HepG2 (cell line): ENCODE results near the gene TXN. TPM values are rescaled to one million over a fixed set of nuclear protein-coding genes. Genes with fewer than 3 reads are reported as not detected.
A peak's percentile ranks its signal among the peaks of the same experiment; 100 is the strongest.
"Not testable (repeated sequence)": the region's sequence is repeated elsewhere in the genome, so short reads cannot be mapped to it uniquely, and the experiment has no call there.

Source experiments
- FOXJ3 ChIP-seq: sonication (generic); formaldehyde crosslinking; IDR thresholded peaks from 2 replicates; pipeline ENCODE4 v1.4.0; 2020; ENCODE audit warnings: missing genetic modification reagents, mild to moderate bottlenecking, borderline replicate concordance
- GABPB1 ChIP-seq: IDR thresholded peaks from 2 replicates; pipeline ENCODE4 v1.6.1; 2016; ENCODE audit warnings: mild to moderate bottlenecking, missing genetic modification reagents, moderate library complexity, missing compliant biosample characterization
- GATA4 ChIP-seq: sonication (generic); IDR thresholded peaks from 2 replicates; pipeline ENCODE4 v1.6.1; 2016; ENCODE audit warnings: antibody characterized with exemption, low read depth, borderline replicate concordance
- GFI1 ChIP-seq: sonication (generic); formaldehyde crosslinking; IDR thresholded peaks from 2 replicates; pipeline ENCODE4 v1.5.0; 2020; ENCODE audit warnings: missing genetic modification reagents, mild to moderate bottlenecking, borderline replicate concordance
- HMG20A ChIP-seq: IDR thresholded peaks from 2 replicates; pipeline ENCODE4 v1.6.1; 2016; ENCODE audit warnings: borderline replicate concordance
- HNF1A ChIP-seq, 2 experiments: sonication (generic) in 1 of 2; formaldehyde crosslinking in 1 of 2; IDR thresholded peaks; 2 replicates each; pipeline versions ENCODE4 v1.4.0 to v1.6.1; 2016 to 2020; ENCODE audit warnings: borderline replicate concordance in 1 of 2, low read depth in 1 of 2, mild to moderate bottlenecking in 1 of 2, missing genetic modification reagents in 1 of 2
- HNF1B ChIP-seq: sonication (generic); formaldehyde crosslinking; IDR thresholded peaks from 2 replicates; pipeline ENCODE4 v1.5.1; 2020; ENCODE audit warnings: mild to moderate bottlenecking, moderate library complexity, missing genetic modification reagents
- IRF2 ChIP-seq: IDR thresholded peaks from 2 replicates; pipeline ENCODE4 v1.6.1; 2018; ENCODE audit warnings: missing genetic modification reagents, missing compliant biosample characterization
- MED1 ChIP-seq: sonication (generic); formaldehyde crosslinking; IDR thresholded peaks from 2 replicates; pipeline ENCODE4 v1.4.0; 2020; ENCODE audit warnings: missing genetic modification reagents
- PAXIP1 ChIP-seq: sonication (generic); formaldehyde crosslinking; conservative IDR thresholded peaks from 2 replicates; pipeline ENCODE4 v1.4.0; 2020; ENCODE audit warnings: mild to moderate bottlenecking, missing genetic modification reagents, moderate library complexity
- PITX1 ChIP-seq: sonication (generic); formaldehyde crosslinking; IDR thresholded peaks from 2 replicates; pipeline ENCODE4 v1.5.1; 2020; ENCODE audit warnings: mild to moderate bottlenecking, missing genetic modification reagents
- SOX6 ChIP-seq, 2 experiments: fragments of 450-650 bp in 1 of 2; sonication (generic) in 1 of 2; formaldehyde crosslinking in 1 of 2; IDR thresholded peaks; 2 replicates each; pipeline versions ENCODE4 v1.4.0 to v1.6.1; 2017 to 2020; ENCODE audit warnings: antibody characterized with exemption in 1 of 2, mild to moderate bottlenecking in 1 of 2, missing genetic modification reagents in 1 of 2
- TEAD3 ChIP-seq: optimal IDR thresholded peaks from 2 replicates; pipeline ENCODE3; 2016; ENCODE audit warnings: borderline replicate concordance
- ZBTB3 ChIP-seq: sonication (generic); formaldehyde crosslinking; IDR thresholded peaks from 2 replicates; pipeline ENCODE4 v1.4.0; 2020; ENCODE audit warnings: low read depth, mild to moderate bottlenecking, moderate library complexity, missing genetic modification reagents, borderline replicate concordance
- ZFY ChIP-seq: sonication (generic); formaldehyde crosslinking; IDR thresholded peaks from 2 replicates; pipeline ENCODE4 v1.4.0; 2020; ENCODE audit warnings: missing genetic modification reagents
- ZMYM3 ChIP-seq: sonication (generic); formaldehyde crosslinking; IDR thresholded peaks from 2 replicates; pipeline ENCODE4 v1.5.1; 2020; ENCODE audit warnings: mild to moderate bottlenecking, missing genetic modification reagents
- ZMYM4 ChIP-seq: sonication (generic); formaldehyde crosslinking; IDR thresholded peaks from 2 replicates; pipeline ENCODE4 v1.8.1; 2023; ENCODE audit warnings: mild to moderate bottlenecking, missing genetic modification reagents
- ZNF317 ChIP-seq: sonication (generic); formaldehyde crosslinking; IDR thresholded peaks from 2 replicates; pipeline ENCODE4 v1.5.0; 2020; ENCODE audit warnings: mild to moderate bottlenecking, missing genetic modification reagents
- ZNF460 ChIP-seq: sonication (generic); formaldehyde crosslinking; IDR thresholded peaks from 2 replicates; pipeline ENCODE4 v1.5.1; 2020; ENCODE audit warnings: missing genetic modification reagents, mild to moderate bottlenecking, borderline replicate concordance
- ZNF501 ChIP-seq: sonication (generic); formaldehyde crosslinking; IDR thresholded peaks from 2 replicates; pipeline ENCODE4 v1.5.1; 2020; ENCODE audit warnings: mild to moderate bottlenecking, moderate library complexity, missing genetic modification reagents
- polyA plus RNA-seq, 8 experiments: library from polyadenylated mRNA; depleted of rRNA in 3 of 8; stranded (reverse) in 7 of 8; unstranded in 1 of 8; fragments of >200 nt; fragmentation: Illumina TruSeq in 4 of 8; extraction: Trizol in 4 of 8; gene quantifications; 2 replicates each; pipeline versions ENCODE4 v1.2.1 to v1.2.3, GENCODE V29; 2011 to 2016; ENCODE audit warnings: low read depth in 4 of 8, missing spikeins in 1 of 8, mixed read lengths in 1 of 8; ENCODE audit not compliant: insufficient read depth in 1 of 8
- total RNA-seq, 5 experiments: library from RNA; depleted of rRNA; stranded (reverse); fragments of >200 nt; fragmentation: Illumina TruSeq; extraction: Trizol; gene quantifications; 2 replicates each; pipeline ENCODE4 v1.2.3, GENCODE V29; 2016; ENCODE audit warnings: low read depth in 1 of 5

The TXN gene
- total and polyA plus RNA-seq, 2 of the 13 experiments (the other 11 are each of a cell fraction or from before 2014, with no cell fraction given): 364 to 470 TPM

GRCh38 chr9:110196084-110196499 lies 60.2 kb downstream of the TXN start (continued):
- peak; percentile 31; the same call in 1 of the 2 replicates for TF ChIP-seq HNF1A (IDR thresholded peaks at IDR 0.05; ENCODE audit: low read depth)
- peak; percentile 52; the same call in 1 of the 2 replicates for TF ChIP-seq HNF1A (CRISPR knock-in tag; IDR thresholded peaks at IDR 0.05; ENCODE audit: borderline replicate concordance)
- TF ChIP-seq HNF1B (CRISPR knock-in tag): 0 out of 2 replicates have a peak, but pooled peaks have one; percentile 17
- peak; percentile 35; the same call in 1 of the 2 replicates for TF ChIP-seq ZNF317
- TF ChIP-seq GABPB1 (CRISPR knock-in tag): peak; percentile 25; the same call in 1 of the 2 replicates
- peak; percentile 48; the same call in 1 of the 2 replicates for TF ChIP-seq FOXJ3 (CRISPR knock-in tag)
- peak; percentile 66 for TF ChIP-seq GFI1 (CRISPR knock-in tag)
- TF ChIP-seq HMG20A: peak; percentile 35; the same call in 1 of the 2 replicates
- peak; percentile 68 for TF ChIP-seq MED1 (CRISPR knock-in tag)
- peak; percentile 85 for TF ChIP-seq ZMYM3 (CRISPR knock-in tag)
- 0 out of 2 replicates have a peak, but pooled peaks have one; percentile 25 for TF ChIP-seq IRF2 (CRISPR knock-in tag)
- not testable (repeated sequence) for TF ChIP-seq SOX6 (IDR thresholded peaks at IDR 0.05)
- peak; percentile 91 for TF ChIP-seq SOX6 (CRISPR knock-in tag; IDR thresholded peaks at IDR 0.05)
- peak; percentile 42; the same call in 1 of the 2 replicates for TF ChIP-seq GATA4
- 0 out of 2 replicates have a peak, but pooled peaks have one; percentile 33 for TF ChIP-seq PITX1 (CRISPR knock-in tag)
- peak; percentile 52 for TF ChIP-seq PAXIP1 (CRISPR knock-in tag)
- peak; percentile 77; the same call in 1 of the 2 replicates for TF ChIP-seq ZBTB3
- TF ChIP-seq ZNF501: peak; percentile 34; the same call in 1 of the 2 replicates
- TF ChIP-seq ZNF460 (CRISPR knock-in tag): peak; percentile 85; the same call in 1 of the 2 replicates
- peak; percentile 64; the same call in 1 of the 2 replicates for TF ChIP-seq ZMYM4
- 0 out of 2 replicates have a peak, but pooled peaks have one; percentile 0 for TF ChIP-seq ZFY (CRISPR knock-in tag)
- peak; percentile 75 for TF ChIP-seq TEAD3 (CRISPR knock-in tag)
